HCT116 (cell line): ENCODE data around the gene RAMP3. TPM values are rescaled to one million over a fixed set of nuclear protein-coding genes. Genes with fewer than 3 reads are reported as not detected.

Experiments
- ATAC-seq: fragments of 200-7000 bp; cut with Tn5 transposase; 2 replicates; pipeline ENCODE4 v1.9.1; 2020; ENCODE audit warnings: mild to moderate bottlenecking, moderate library complexity
- BruUV-seq: library from RNA; stranded (reverse); fragments of 400-500 nt; replicated peaks from 2 replicates; lab custom pipeline; 2021; lab: Mats Ljungman, UMichigan
- CTCF ChIA-PET: fragments of 300-600 bp; sonication (Branson Sonifier 250); formaldehyde crosslinking; loops from one replicate; lab custom pipeline; 2021; ENCODE audit warnings: antibody characterized with exemption; lab: Charles Lee
- POLR2A ChIA-PET: fragments of 300-600, 350-600 bp; sonication (Branson Sonifier 250); formaldehyde crosslinking; loops from one replicate; lab custom pipeline; 2021; ENCODE audit warnings: antibody characterized with exemption; lab: Charles Lee
- RAD21 ChIA-PET, 2 experiments: fragments of 300-600 bp; sonication (Branson Sonifier 250); formaldehyde crosslinking; loops; one replicate each; lab custom pipeline; 2023; ENCODE audit warnings: low total read pairs in 2 of 2; ENCODE audit not compliant: uncharacterized antibody in 2 of 2, unreplicated experiment in 2 of 2, low non-redundant PET in 1 of 2; lab: Charles Lee
- DNase-seq: peaks from one replicate; pipeline ENCODE4 v3.0.0-alpha.2; 2010; ENCODE audit warnings: low read depth, low spot score
- H2AFZ ChIP-seq: fragments of 200-600 bp; shearing (Covaris generic), sonication (generic); 2 replicates; pipeline ENCODE4 v1.6.1; 2017; ENCODE audit warnings: low read depth, mixed run types, mixed read lengths, antibody characterized with exemption, low read length; ENCODE audit not compliant: poor library complexity, severe bottlenecking
- H3K27ac ChIP-seq: 2 replicates; pipeline ENCODE4 v1.5.1; 2012; ENCODE audit warnings: low read depth, low read length
- H3K27me3 ChIP-seq: fragments of 200-600 bp; sonication (generic); 2 replicates; pipeline ENCODE4 v1.6.1; 2016; ENCODE audit warnings: mixed run types, low read length, mixed read lengths; ENCODE audit not compliant: insufficient read depth
- H3K36me3 ChIP-seq, 2 experiments: fragments of 200-500 bp in 1 of 2; fragments of 200-600 bp in 1 of 2; sonication (Bioruptor generic) in 1 of 2; sonication (generic) in 1 of 2; 2 replicates each; pipeline versions ENCODE4 v1.5.1 to v1.6.1; 2014 to 2016; ENCODE audit warnings: low read length in 2 of 2, inconsistent platforms in 1 of 2, mixed read lengths in 1 of 2, mixed run types in 1 of 2; ENCODE audit not compliant: insufficient read depth in 2 of 2, control insufficient read depth in 1 of 2
- H3K4me1 ChIP-seq, 2 experiments: fragments of 200-600 bp in 1 of 2; sonication (generic) in 1 of 2; 2 replicates each; pipeline versions ENCODE4 v1.5.1 to v1.6.1; 2012 to 2017; ENCODE audit warnings: low read length in 2 of 2, inconsistent platforms in 1 of 2, mild to moderate bottlenecking in 1 of 2, mixed read lengths in 1 of 2, mixed run types in 1 of 2, moderate library complexity in 1 of 2; ENCODE audit not compliant: insufficient read depth in 2 of 2, control insufficient read depth in 1 of 2
- H3K4me2 ChIP-seq: fragments of 200-600 bp; sonication (generic); 2 replicates; pipeline ENCODE4 v1.6.1; 2017; ENCODE audit warnings: mixed run types, low read length, mixed read lengths
- H3K4me3 ChIP-seq, 2 experiments: fragments of 200-600 bp in 1 of 2; sonication (generic) in 1 of 2; replicated peaks in 1 of 2; 2 replicates each; pipeline ENCODE4 v1.5.1; 2011 to 2016; ENCODE audit warnings: low read length in 2 of 2, control low read depth in 1 of 2, low read depth in 1 of 2, mild to moderate bottlenecking in 1 of 2, mixed read lengths in 1 of 2, mixed run types in 1 of 2
- H3K79me2 ChIP-seq: fragments of 200-600 bp; sonication (generic); 2 replicates; pipeline ENCODE4 v1.6.1; 2017; ENCODE audit warnings: mild to moderate bottlenecking, mixed run types, low read length, moderate library complexity, mixed read lengths; ENCODE audit not compliant: insufficient read depth
- H3K9ac ChIP-seq: fragments of 200-600 bp; sonication (generic); 2 replicates; pipeline ENCODE4 v1.6.1; 2016; ENCODE audit warnings: low read length, mixed read lengths
- H3K9me2 ChIP-seq: fragments of 200-600 bp; sonication (generic), shearing (Covaris generic); 2 replicates; pipeline ENCODE4 v1.6.1; 2017; ENCODE audit warnings: mixed run types, mild to moderate bottlenecking, moderate library complexity; ENCODE audit not compliant: insufficient read depth
- H3K9me3 ChIP-seq, 2 experiments: fragments of 200-500 bp in 1 of 2; fragments of 200-600 bp in 1 of 2; sonication (Bioruptor generic) in 1 of 2; sonication (generic) in 1 of 2; 2 replicates each; pipeline ENCODE4 v1.6.1; 2014 to 2017; ENCODE audit warnings: low read length in 2 of 2, mixed read lengths in 2 of 2, inconsistent platforms in 1 of 2, low read depth in 1 of 2, mild to moderate bottlenecking in 1 of 2, mixed run types in 1 of 2, moderate library complexity in 1 of 2; ENCODE audit not compliant: control insufficient read depth in 1 of 2, insufficient read depth in 1 of 2
- H4K20me1 ChIP-seq: fragments of 200-600 bp; sonication (generic), shearing (Covaris generic); 2 replicates; pipeline ENCODE4 v1.6.1; 2017; ENCODE audit warnings: mixed run types, mild to moderate bottlenecking, moderate library complexity; ENCODE audit not compliant: insufficient read depth
- CBX3 ChIP-seq: IDR thresholded peaks from 2 replicates; pipeline ENCODE4 v1.6.1; 2012; ENCODE audit warnings: low read depth
- CEBPB ChIP-seq: IDR thresholded peaks from 2 replicates; pipeline ENCODE4 v1.6.1; 2012; ENCODE audit warnings: low read depth
- EGR1 ChIP-seq: IDR thresholded peaks from 2 replicates; pipeline ENCODE4 v1.6.1; 2012; ENCODE audit warnings: low read depth
- EZH2 ChIP-seq: fragments of 200-600 bp; sonication (generic); IDR thresholded peaks from 2 replicates; pipeline ENCODE4 v1.6.1; 2017; ENCODE audit warnings: antibody characterized with exemption, mixed run types
- POLR2A ChIP-seq: IDR thresholded peaks from 2 replicates; pipeline ENCODE4 v1.7.0; 2011; ENCODE audit warnings: borderline replicate concordance; ENCODE audit not compliant: insufficient read depth, insufficient read length; ENCODE audit errors: extremely low read depth
- RAD21 ChIP-seq: IDR thresholded peaks from 2 replicates; pipeline ENCODE4 v1.6.1; 2012; ENCODE audit warnings: low read depth, mild to moderate bottlenecking
- SIN3A ChIP-seq: IDR thresholded peaks from 2 replicates; pipeline ENCODE4 v1.6.1; 2012; ENCODE audit warnings: low read depth
- SRF ChIP-seq: IDR thresholded peaks from 2 replicates; pipeline ENCODE4 v1.6.1; 2012; ENCODE audit warnings: low read depth
- ZFX ChIP-seq: fragments of 450-650 bp; IDR thresholded peaks from 2 replicates; pipeline ENCODE4 v1.6.1; 2017
- intact Hi-C: fragments of 100-400 bp; cut with micrococcal nuclease; formaldehyde crosslinking; loops from 2 replicates; pipeline ENCODE4 v1.10.0; 2022
- total RNA-seq: library from RNA; stranded (reverse); gene quantifications from one replicate; pipeline ENCODE4 v1.2.1, GENCODE V29; 2021; ENCODE audit not compliant: unreplicated experiment
- TF ChIP-seq, protein P1 (sequence below): IDR thresholded peaks from 2 replicates; pipeline ENCODE4 v1.6.1; 2012; ENCODE audit warnings: low read depth
- TF ChIP-seq, protein P2 (sequence below), 3 experiments: fragments of 200-600 bp in 1 of 3; sonication (generic) in 1 of 3; IDR thresholded peaks in 2 of 3; conservative IDR thresholded peaks in 1 of 3; 2 replicates each; pipeline ENCODE4 v1.5.1; 2012 to 2017; ENCODE audit warnings: low read depth in 2 of 3, low read length in 2 of 3, antibody characterized with exemption in 1 of 3, borderline replicate concordance in 1 of 3, control low read depth in 1 of 3, mild to moderate bottlenecking in 1 of 3, mixed read lengths in 1 of 3, mixed run types in 1 of 3, moderate library complexity in 1 of 3; ENCODE audit not compliant: insufficient read depth in 1 of 3

RAMP3 gene
- total RNA-seq, 1 experiment from 2014 or later, result not detected

DNA sequence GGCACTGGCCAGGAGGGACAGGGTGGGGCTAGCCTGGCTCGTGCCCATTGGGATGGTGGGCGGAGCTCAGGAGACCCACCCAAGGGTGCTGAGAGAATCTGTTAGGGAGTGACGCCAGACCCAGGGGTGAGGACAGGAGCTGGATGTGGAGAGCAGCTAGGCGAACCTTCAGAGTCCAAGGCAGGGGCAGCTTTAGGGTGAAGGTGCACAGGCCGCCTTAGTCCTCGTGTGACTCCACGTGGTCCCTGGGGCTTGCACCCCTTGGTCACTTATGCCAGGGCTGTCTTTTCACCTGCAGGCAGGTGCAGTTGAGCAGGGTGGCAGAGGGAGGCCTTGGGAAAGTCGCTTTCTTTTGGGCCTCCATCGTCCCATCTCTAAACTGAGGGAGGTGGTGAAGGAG lies 4.3 kb downstream of the RAMP3 start:
- ChIA-PET RAD21 (no interaction called here), POLR2A (no interaction called here), CTCF (no interaction called here)
- Histone ChIP-seq H3K36me3 (no peaks in the 10 kb centered on the region), H4K20me1 (no peaks in the 10 kb centered on the region), H2AFZ (no peak overlapping the region), H3K9me2 (no peaks in the 10 kb centered on the region), H3K27ac (no peak overlapping the region), H3K4me2 (no peak overlapping the region), H3K27me3 (no peaks in the 10 kb centered on the region), H3K9me3 (no peaks in the 10 kb centered on the region; a peak in 1 of 4 replicates), H3K4me1 (no peaks in the 10 kb centered on the region), H3K4me3 (no peak overlapping the region), H3K79me2 (no peaks in the 10 kb centered on the region), H3K9ac (no peak overlapping the region)
- ATAC-seq (no peak), DNase-seq (no peak)
- TF ChIP-seq POLR2A (no peak), EGR1 (no peak)
- TF ChIP-seq, protein P1, sequence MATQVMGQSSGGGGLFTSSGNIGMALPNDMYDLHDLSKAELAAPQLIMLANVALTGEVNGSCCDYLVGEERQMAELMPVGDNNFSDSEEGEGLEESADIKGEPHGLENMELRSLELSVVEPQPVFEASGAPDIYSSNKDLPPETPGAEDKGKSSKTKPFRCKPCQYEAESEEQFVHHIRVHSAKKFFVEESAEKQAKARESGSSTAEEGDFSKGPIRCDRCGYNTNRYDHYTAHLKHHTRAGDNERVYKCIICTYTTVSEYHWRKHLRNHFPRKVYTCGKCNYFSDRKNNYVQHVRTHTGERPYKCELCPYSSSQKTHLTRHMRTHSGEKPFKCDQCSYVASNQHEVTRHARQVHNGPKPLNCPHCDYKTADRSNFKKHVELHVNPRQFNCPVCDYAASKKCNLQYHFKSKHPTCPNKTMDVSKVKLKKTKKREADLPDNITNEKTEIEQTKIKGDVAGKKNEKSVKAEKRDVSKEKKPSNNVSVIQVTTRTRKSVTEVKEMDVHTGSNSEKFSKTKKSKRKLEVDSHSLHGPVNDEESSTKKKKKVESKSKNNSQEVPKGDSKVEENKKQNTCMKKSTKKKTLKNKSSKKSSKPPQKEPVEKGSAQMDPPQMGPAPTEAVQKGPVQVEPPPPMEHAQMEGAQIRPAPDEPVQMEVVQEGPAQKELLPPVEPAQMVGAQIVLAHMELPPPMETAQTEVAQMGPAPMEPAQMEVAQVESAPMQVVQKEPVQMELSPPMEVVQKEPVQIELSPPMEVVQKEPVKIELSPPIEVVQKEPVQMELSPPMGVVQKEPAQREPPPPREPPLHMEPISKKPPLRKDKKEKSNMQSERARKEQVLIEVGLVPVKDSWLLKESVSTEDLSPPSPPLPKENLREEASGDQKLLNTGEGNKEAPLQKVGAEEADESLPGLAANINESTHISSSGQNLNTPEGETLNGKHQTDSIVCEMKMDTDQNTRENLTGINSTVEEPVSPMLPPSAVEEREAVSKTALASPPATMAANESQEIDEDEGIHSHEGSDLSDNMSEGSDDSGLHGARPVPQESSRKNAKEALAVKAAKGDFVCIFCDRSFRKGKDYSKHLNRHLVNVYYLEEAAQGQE, result no peak
- no TSS peak for BruUV-seq
- intact Hi-C loops, result no loop called here

DNA sequence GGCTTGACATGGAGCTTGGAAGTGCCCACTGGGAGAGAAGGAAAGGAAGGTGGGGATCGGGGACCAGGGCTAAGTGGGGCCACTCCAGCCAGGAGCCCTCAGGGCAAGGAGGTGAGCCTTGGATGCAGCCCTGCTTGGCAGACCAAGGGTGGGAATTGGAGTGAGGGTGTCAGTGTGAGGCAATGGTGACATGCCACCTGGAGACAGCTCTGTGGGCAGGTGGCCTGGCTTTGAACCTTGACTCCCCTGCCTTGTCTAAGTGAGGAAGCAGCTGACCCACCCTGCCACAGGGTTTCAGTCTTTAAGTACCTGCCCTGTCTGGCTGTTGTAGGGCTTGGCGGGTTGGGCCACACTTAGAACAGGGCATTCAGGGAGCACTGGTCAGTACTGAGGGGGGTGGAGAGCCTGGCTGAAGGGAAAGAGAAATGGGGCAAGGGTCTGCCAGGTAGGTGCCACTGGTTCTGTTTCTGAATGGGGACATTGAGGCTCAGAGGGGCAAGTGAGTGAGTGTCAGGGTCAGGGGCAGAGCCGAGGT lies 4.8 kb downstream of the RAMP3 start:
- ChIA-PET CTCF (no interaction called here), POLR2A (no interaction called here), RAD21 (no interaction called here)
- DNase-seq (no peak), ATAC-seq (no peak)
- Histone ChIP-seq H3K4me1 (no peaks in the 10 kb centered on the region), H3K9ac (no peak overlapping the region), H3K36me3 (no peaks in the 10 kb centered on the region), H3K4me3 (no peak overlapping the region), H2AFZ (no peak overlapping the region), H3K27me3 (no peaks in the 10 kb centered on the region), H4K20me1 (no peaks in the 10 kb centered on the region), H3K9me2 (no peaks in the 10 kb centered on the region), H3K79me2 (no peaks in the 10 kb centered on the region), H3K27ac (no peak overlapping the region), H3K4me2 (no peak overlapping the region), H3K9me3 (no peaks in the 10 kb centered on the region; a peak in 1 of 4 replicates)
- no TSS peak for BruUV-seq
- intact Hi-C loops, result no loop called here
- TF ChIP-seq SIN3A (no peak), EGR1 (no peak), EZH2 (no peak), CBX3 (no peak), CEBPB (no peak), ZFX (no peak), SRF (no peak), RAD21 (no peak)
- TF ChIP-seq, protein P1, result no peak
- TF ChIP-seq, protein P2, sequence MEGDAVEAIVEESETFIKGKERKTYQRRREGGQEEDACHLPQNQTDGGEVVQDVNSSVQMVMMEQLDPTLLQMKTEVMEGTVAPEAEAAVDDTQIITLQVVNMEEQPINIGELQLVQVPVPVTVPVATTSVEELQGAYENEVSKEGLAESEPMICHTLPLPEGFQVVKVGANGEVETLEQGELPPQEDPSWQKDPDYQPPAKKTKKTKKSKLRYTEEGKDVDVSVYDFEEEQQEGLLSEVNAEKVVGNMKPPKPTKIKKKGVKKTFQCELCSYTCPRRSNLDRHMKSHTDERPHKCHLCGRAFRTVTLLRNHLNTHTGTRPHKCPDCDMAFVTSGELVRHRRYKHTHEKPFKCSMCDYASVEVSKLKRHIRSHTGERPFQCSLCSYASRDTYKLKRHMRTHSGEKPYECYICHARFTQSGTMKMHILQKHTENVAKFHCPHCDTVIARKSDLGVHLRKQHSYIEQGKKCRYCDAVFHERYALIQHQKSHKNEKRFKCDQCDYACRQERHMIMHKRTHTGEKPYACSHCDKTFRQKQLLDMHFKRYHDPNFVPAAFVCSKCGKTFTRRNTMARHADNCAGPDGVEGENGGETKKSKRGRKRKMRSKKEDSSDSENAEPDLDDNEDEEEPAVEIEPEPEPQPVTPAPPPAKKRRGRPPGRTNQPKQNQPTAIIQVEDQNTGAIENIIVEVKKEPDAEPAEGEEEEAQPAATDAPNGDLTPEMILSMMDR (IDR thresholded peaks at IDR 0.05 in 2 of 3, conservative IDR thresholded peaks at IDR 0.05 in 1 of 3; ENCODE audit: borderline replicate concordance in 1 of 3, insufficient read depth in 1 of 3, low read depth in 2 of 3, low read length in 2 of 3), result no peak
